Retinal pigment epithelial cell (primary cell): ENCODE results near the gene BCL2L13.

Experiments used
- DNase-seq: peaks from one replicate; pipeline ENCODE4 v3.0.0-alpha.2; 2010; ENCODE audit warnings: low read depth
- H3K4me3 ChIP-seq: 2 replicates; pipeline ENCODE4 v1.5.1; 2011; ENCODE audit warnings: mild to moderate bottlenecking, low read length, control low read depth, moderate library complexity
- TF ChIP-seq, protein P1 (sequence below): conservative IDR thresholded peaks from 2 replicates; pipeline ENCODE4 v1.5.1; 2011; ENCODE audit warnings: low read depth, low read length, control low read depth, inconsistent platforms

BCL2L13 gene

DNA sequence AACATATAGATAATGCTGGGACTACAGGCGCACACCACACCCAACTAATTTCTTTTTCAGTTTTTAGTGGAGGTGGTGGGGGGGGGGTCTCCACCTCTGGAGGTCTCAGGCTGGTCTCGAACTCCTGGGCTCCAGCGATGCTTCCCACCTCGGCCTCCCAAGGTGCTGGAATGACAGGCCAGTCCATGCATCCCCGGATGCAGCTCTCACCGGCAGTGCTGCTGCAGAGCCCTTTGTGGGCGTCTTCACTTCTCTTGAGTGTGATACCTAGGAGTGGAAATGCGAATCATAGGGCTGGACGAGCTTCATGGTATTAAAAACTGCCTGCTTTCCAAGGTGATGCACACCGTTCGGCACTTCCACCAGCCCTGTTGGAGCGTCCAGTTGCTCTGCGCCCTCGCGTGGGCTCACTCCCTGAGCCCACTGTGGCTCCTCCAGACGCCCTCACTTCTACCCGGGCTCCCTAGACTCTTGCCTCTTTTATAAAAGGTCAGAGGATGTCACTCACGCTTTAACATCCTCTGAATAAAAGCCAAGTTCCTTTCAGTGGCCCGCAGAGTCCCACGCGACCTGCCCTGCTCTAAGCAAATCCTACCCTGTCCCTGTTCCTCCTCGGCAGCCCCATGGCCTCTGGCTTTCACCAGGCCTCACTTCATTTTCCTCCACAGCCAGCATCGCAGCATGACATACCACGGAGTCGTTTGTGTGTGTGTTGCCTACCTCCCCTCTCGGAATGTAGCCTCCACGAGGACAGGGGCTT is 136.5 kb downstream of the BCL2L13 start:
- TF ChIP-seq, protein P1, sequence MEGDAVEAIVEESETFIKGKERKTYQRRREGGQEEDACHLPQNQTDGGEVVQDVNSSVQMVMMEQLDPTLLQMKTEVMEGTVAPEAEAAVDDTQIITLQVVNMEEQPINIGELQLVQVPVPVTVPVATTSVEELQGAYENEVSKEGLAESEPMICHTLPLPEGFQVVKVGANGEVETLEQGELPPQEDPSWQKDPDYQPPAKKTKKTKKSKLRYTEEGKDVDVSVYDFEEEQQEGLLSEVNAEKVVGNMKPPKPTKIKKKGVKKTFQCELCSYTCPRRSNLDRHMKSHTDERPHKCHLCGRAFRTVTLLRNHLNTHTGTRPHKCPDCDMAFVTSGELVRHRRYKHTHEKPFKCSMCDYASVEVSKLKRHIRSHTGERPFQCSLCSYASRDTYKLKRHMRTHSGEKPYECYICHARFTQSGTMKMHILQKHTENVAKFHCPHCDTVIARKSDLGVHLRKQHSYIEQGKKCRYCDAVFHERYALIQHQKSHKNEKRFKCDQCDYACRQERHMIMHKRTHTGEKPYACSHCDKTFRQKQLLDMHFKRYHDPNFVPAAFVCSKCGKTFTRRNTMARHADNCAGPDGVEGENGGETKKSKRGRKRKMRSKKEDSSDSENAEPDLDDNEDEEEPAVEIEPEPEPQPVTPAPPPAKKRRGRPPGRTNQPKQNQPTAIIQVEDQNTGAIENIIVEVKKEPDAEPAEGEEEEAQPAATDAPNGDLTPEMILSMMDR: no peak
- no peak overlapping the region for H3K4me3 ChIP-seq
- no peak for DNase-seq

DNA sequence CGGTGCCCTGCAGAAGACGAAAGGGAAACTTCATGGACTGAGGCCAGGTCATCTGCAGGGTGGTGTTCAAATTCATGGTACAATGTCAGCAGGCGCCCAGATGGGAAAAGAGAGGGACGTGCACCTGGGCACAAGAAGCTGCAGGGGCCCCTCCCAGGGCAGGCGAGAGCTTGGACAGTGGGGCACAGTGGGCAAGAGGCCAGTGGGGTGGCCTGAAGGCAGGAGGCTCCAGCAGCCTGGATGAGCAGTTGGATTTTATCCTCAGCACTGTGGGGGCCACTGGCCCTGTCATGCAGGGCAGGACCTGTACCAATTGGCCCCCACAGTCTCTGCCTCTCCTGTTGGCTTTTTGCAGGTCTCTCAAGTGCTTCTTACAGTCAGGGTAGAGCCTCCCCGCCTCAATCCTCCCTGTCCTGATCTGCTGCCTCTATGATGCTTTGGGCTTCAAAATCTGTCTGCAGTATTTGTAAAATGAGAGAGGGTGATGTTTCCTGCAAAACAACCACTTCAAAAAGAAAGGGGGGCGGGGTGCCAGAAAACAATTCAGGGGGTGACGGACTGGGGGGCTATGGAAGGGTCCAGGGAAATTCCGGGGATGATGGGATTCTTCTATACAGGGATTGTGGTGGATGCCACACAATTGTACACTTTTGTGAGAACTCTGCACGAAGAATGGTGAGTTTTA is 137.4 kb downstream of the BCL2L13 start:
- H3K4me3 ChIP-seq: no peak overlapping the region

DNA sequence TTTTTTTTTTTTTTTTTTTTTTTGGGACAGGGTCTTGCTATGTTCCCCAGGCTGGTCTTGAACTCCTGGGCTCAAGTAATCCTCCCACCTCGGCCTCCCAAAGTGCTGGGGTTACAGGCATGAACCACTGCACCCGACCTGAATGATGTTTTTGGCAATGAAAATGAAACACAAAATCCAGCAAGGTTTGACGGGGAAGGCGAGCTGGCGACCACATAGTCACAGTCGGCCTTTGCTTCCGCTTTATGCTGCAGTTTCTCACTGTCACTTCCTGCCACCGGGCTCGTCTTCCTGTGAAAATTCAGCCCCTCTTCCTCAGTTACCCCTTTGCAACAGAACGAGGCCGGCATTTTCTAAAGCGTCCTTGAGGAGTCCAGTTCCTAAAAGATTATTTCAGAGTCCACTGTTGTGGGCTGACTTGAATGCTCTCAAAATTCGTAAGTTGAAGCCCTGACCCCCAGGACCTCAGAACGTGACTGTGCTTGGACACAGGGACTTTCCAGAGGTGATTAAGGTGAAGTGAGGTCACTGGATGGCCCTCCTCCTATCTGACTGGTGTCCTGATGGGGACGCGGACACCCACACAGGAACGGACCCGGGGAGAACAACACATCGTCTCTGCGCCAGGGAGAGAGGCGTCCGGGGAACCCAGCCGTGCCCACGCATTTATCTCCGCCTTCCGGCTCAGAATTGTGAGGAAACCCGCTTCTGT is 138.6 kb downstream of the BCL2L13 start:
- no peak overlapping the region for H3K4me3 ChIP-seq
- TF ChIP-seq, protein P1: no peak
- DNase-seq: no peak

More for the DNA sequence above, 137.4 kb downstream of the BCL2L13 start:
- TF ChIP-seq, protein P1: no peak
- no peak for DNase-seq

DNA sequence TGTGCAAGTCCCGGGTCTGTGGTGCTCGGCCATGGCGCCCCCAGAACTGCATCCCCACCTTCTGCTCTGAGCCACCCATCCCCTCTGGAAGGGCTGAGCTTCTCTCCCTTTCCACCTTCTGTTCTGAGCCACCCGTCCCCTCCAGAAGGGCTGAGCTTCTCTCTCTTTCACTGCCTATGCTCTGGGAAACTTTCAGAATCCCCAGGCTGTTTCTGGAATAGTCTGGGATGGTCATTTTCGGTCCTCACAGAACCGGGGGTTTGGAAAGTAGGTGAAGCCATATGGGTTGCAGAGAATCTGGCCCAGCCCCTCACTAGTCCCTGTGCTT is 139.1 kb downstream of the BCL2L13 start:
- DNase-seq: no peak
- no peak overlapping the region for H3K4me3 ChIP-seq
- TF ChIP-seq, protein P1: no peak

DNA sequence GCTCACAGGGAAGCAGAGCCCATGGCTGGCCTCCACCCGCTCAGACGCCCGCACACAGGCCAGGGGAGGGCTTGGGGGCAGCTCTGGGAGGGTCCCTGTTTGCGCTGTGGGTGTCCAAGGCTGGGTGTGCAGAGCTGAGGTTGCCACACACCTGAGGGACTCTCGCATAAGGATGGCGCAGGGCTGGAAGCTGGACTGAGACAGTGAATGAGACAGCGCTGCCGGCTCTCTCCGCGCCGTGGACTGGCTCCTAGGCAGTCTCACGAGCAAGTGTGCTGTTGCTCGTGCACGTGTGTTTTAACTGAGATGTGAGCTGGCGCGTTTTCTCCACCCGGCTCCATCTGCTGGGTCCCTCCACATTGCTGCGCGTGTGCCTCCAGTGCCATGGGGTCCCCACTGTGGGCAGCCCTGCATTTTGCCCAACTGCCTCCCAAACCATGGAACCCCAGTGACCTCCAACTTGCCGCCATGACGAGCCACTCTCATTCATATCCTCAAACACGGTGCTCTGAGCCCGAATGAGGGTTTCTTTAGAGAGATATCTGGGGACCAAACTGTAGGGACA is 139.9 kb downstream of the BCL2L13 start:
- TF ChIP-seq, protein P1: no peak
- no peak overlapping the region for H3K4me3 ChIP-seq
- DNase-seq: no peak

DNA sequence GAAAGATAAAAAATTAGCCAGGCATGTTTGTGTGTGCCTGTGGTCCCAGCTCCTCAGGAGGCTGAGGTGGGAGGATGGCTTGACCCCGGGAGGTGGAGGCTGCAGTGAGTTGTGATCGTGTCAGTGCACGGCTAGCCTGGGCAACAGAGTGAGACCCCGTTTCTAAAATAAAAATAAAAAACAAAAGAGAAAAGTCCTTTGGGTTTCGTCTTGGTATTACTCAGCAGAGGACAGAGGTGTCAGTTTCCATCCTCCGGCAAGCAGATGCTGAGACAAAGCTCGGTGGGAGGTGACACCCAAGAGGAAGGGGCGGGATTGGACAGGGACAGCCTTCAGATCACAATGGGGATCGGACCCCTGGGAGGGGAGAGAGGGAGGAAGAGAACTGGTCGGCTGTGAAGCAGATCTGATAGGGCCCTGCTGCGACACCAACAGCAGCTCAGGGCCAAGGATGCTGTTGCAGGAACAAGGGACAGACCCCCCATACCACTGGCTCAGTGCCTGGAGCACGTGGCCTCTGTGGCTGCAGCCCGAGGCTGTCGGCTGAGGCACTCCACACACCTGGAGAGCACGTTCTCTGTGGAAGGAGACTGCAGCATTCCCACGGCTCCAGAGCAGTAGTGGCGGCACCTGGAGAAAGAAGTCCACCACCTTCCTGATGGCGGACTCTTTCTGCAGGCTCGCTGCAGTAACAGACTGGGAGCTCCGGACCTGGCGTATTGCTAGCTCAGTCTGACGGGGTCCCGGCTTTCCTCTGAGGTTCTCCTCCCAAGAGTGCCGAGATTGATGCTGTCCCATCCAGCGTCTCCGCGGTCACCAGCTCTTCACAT is 140.9 kb downstream of the BCL2L13 start:
- no peak overlapping the region for H3K4me3 ChIP-seq
- TF ChIP-seq, protein P1: no peak
- no peak for DNase-seq
